ENCODE measurements around the gene FBXW8.

DNA sequence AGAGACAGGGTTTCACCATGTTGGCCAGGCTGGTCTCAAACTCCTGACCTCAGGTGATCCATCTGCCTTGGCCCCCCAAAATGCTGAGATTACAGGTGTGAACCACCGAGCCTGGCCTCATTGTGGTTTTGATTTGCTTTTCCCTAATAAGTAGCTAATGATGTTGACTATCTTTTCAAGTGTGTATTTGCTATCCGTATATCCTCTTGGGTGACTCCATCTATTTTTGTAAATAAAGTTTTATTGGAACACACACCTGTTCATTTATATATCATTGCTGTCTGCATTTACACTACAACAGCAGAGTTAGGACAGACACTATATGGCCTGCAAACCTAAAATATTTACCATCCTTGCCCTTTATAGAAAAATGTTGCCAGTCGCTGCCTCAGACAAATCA lies 15.8 kb upstream of the FBXW8 start:
- TF ChIP-seq, protein P1, sequence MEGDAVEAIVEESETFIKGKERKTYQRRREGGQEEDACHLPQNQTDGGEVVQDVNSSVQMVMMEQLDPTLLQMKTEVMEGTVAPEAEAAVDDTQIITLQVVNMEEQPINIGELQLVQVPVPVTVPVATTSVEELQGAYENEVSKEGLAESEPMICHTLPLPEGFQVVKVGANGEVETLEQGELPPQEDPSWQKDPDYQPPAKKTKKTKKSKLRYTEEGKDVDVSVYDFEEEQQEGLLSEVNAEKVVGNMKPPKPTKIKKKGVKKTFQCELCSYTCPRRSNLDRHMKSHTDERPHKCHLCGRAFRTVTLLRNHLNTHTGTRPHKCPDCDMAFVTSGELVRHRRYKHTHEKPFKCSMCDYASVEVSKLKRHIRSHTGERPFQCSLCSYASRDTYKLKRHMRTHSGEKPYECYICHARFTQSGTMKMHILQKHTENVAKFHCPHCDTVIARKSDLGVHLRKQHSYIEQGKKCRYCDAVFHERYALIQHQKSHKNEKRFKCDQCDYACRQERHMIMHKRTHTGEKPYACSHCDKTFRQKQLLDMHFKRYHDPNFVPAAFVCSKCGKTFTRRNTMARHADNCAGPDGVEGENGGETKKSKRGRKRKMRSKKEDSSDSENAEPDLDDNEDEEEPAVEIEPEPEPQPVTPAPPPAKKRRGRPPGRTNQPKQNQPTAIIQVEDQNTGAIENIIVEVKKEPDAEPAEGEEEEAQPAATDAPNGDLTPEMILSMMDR (IDR thresholded peaks at IDR 0.05; ENCODE audit: insufficient read depth, low read length) = no peak
- TF ChIP-seq GABPA (IDR thresholded peaks at IDR 0.05; ENCODE audit: low read depth) (no peak), POLR2AphosphoS5 (IDR thresholded peaks at IDR 0.05; ENCODE audit: low read depth) (no peak), SPI1 (IDR thresholded peaks at IDR 0.05; ENCODE audit: borderline replicate concordance, low read depth) (no peak)
- TF ChIP-seq, protein P2, sequence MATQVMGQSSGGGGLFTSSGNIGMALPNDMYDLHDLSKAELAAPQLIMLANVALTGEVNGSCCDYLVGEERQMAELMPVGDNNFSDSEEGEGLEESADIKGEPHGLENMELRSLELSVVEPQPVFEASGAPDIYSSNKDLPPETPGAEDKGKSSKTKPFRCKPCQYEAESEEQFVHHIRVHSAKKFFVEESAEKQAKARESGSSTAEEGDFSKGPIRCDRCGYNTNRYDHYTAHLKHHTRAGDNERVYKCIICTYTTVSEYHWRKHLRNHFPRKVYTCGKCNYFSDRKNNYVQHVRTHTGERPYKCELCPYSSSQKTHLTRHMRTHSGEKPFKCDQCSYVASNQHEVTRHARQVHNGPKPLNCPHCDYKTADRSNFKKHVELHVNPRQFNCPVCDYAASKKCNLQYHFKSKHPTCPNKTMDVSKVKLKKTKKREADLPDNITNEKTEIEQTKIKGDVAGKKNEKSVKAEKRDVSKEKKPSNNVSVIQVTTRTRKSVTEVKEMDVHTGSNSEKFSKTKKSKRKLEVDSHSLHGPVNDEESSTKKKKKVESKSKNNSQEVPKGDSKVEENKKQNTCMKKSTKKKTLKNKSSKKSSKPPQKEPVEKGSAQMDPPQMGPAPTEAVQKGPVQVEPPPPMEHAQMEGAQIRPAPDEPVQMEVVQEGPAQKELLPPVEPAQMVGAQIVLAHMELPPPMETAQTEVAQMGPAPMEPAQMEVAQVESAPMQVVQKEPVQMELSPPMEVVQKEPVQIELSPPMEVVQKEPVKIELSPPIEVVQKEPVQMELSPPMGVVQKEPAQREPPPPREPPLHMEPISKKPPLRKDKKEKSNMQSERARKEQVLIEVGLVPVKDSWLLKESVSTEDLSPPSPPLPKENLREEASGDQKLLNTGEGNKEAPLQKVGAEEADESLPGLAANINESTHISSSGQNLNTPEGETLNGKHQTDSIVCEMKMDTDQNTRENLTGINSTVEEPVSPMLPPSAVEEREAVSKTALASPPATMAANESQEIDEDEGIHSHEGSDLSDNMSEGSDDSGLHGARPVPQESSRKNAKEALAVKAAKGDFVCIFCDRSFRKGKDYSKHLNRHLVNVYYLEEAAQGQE (IDR thresholded peaks at IDR 0.05; ENCODE audit: insufficient replicate concordance, low read depth) = no peak

Data from HL-60 (cell line).